ENCODE results near the gene TREX2. TPM values are rescaled to one million over a fixed set of nuclear protein-coding genes. Genes with fewer than 3 reads are reported as not detected.

The TREX2 gene
- total and polyA plus RNA-seq, 7 experiments from 2014 or later, result 0.25 to 5.5 (median 2.8) TPM

DNA sequence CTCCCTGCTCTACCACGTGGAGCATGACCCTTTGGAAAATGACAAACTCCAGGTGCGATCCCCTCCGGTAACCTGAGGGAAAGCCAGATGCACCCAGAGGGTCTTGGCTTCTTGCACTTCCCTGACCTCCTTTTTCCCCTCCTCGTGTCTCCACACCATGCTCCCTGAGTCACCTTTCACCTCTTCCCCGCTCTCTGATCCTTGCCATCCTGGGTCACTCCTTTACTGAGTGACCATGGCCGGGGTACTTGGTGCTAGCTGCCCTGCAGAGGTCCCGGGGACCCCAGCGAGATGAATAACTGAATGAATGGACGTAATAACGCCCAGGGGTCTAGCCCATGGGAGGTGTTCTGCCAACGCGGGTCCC, 35.0 kb downstream of the TREX2 start:
- intact Hi-C loops (cut with micrococcal nuclease), result no loop called here
- Mint-ChIP-seq H3K27me3 (peaks cover 0 to 7% (median 0%) of the 10 kb centered on the region in 5 donors), H3K9me3 (no peaks in the 10 kb centered on the region), H3K36me3 (no peaks in the 10 kb centered on the region), H3K4me3 (peak overlapping the region; percentile 48 to 81 (median 68)), H3K27ac (peak overlapping the region in 1 of 9 donors; percentile 43), H3K4me1 (peaks cover 0 to 12% (median 8%) of the 10 kb centered on the region in 7 donors)
- Histone ChIP-seq H3K27ac (ENCODE audit: low read depth, low read length) (no peak overlapping the region), H3K9me3 (ENCODE audit: control insufficient read depth in 2 of 3, low read length in 3 of 3) (no peaks in the 10 kb centered on the region), H3K36me3 (ENCODE audit: control insufficient read depth in 2 of 3, insufficient read depth in 3 of 3, low read length in 3 of 3) (no peaks in the 10 kb centered on the region), H3K4me3 (ENCODE audit: low read length) (no peak overlapping the region), H3K4me1 (ENCODE audit: control insufficient read depth in 2 of 2, insufficient read depth in 2 of 2, low read length in 2 of 2) (no peaks in the 10 kb centered on the region), H3K27me3 (ENCODE audit: control insufficient read depth in 2 of 2, insufficient read depth in 2 of 2, low read length in 2 of 2) (no peaks in the 10 kb centered on the region)
- DNase-seq (no peak), ATAC-seq (no peak)
- ChIA-PET CTCF (no interaction called here), POLR2A (no interaction called here)

DNA sequence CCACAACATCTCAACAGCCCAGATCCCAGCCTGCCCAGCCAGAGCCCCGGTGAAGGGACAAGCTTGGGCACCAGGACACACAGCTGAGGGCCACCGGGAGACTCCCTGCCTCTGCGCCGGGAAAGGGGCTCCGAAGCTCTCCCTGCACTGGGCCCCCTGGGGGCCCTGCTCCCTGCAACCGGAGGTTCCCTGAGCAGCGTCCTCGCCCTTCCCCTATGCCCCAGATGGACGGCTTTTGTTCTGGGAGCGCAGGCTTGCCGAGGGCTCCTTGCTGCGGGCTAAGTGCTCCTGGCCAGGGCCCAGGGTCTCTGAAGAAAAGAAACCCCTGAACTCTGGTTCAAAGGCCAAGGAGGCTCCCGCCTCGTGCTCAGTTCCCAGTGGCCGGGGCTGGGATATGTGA, 35.5 kb downstream of the TREX2 start:
- Mint-ChIP-seq H3K4me1 (peaks cover 0 to 12% (median 8%) of the 10 kb centered on the region in 7 donors), H3K9me3 (no peaks in the 10 kb centered on the region), H3K36me3 (no peaks in the 10 kb centered on the region), H3K4me3 (peak overlapping the region in 2 of 10 donors; percentile 71 to 78), H3K27ac (no peak overlapping the region), H3K27me3 (peaks cover 0 to 9% (median 0%) of the 10 kb centered on the region in 5 donors)
- Histone ChIP-seq H3K36me3 (ENCODE audit: control insufficient read depth in 2 of 3, insufficient read depth in 3 of 3, low read length in 3 of 3) (no peaks in the 10 kb centered on the region), H3K27ac (ENCODE audit: low read depth, low read length) (no peak overlapping the region), H3K4me3 (ENCODE audit: low read length) (no peak overlapping the region), H3K27me3 (ENCODE audit: control insufficient read depth in 2 of 2, insufficient read depth in 2 of 2, low read length in 2 of 2) (no peaks in the 10 kb centered on the region), H3K9me3 (ENCODE audit: control insufficient read depth in 2 of 3, low read length in 3 of 3) (no peaks in the 10 kb centered on the region), H3K4me1 (ENCODE audit: control insufficient read depth in 2 of 2, insufficient read depth in 2 of 2, low read length in 2 of 2) (no peaks in the 10 kb centered on the region)
- DNase-seq, result no peak
- intact Hi-C loops (cut with micrococcal nuclease), result no loop called here
- no peak for ATAC-seq
- CTCF ChIA-PET, result no interaction called here
- POLR2A ChIA-PET, result no interaction called here

DNA sequence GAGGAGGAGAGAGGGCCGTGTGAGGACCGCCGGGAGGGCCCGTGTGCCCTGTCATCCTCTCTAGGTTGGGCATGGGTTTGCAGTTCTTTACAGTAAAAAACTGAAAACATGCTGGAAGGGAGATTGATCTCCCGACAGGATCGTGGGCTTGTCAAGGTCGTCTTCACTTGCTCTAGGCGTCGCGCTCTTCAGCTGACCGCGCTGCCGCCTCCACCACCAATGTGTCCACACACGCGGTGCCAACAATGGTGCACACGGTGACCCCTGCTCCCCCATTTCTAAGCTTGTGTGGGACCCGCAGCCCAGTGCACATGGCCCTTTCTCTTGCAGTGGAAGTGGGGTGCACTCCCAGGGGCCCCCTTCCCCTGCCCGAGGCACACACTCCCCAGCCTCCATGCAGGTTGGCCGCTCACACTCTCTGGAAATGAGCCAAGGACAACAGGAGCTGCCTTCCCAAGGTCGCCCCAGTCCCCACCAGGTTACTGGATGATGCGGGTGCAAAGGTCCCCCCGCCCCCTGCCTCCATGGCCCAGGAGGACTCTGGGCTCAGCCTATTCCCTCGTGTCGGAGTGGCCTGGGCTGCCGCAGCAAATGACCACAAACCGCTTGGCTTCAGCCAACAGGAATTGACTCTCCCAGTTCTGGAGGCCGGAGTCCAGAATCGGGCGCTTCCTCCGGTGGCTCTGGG, 36.3 kb downstream of the TREX2 start:
- intact Hi-C loops (cut with micrococcal nuclease), result no loop called here
- H3K4me1 Mint-ChIP-seq, result peaks cover 0 to 12% (median 8%) of the 10 kb centered on the region in 7 donors

DNA sequence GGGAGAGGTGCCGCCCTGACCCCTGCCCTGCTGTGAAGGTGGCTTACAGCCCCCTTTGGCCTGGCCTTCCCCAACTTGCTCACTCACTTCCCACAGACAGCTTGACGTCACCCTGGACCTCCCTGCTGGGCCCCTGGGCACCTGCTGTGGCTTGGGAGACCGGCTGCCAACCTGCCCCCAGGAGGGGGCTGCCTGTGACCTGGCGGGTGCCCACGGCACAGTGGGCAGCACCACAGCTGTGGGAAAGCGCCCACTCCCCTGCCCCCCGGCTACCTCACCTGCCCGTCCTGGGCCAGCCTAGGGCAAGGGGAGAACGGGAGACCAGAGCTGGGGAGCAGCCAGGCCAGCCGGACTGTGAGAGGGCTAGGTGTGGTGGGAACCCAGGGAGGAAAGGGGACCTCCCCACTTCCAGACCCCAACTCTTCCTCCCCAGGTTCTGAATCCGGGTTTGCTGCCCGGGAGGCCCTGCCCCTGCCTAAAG, 36.9 kb downstream of the TREX2 start:
- DNase-seq (no peak), ATAC-seq (no peak)
- Mint-ChIP-seq H3K4me1 (peaks cover 0 to 12% (median 8%) of the 10 kb centered on the region in 7 donors), H3K4me3 (no peak overlapping the region), H3K9me3 (no peaks in the 10 kb centered on the region), H3K27ac (no peak overlapping the region), H3K27me3 (peaks cover 0 to 13% (median 0%) of the 10 kb centered on the region in 5 donors), H3K36me3 (no peaks in the 10 kb centered on the region)
- CTCF ChIA-PET, result no interaction called here
- H3K4me1 ChIP-seq (ENCODE audit: control insufficient read depth in 2 of 2, insufficient read depth in 2 of 2, low read length in 2 of 2), result no peaks in the 10 kb centered on the region
- no peaks in the 10 kb centered on the region for H3K9me3 ChIP-seq (ENCODE audit: control insufficient read depth in 2 of 3, low read length in 3 of 3)
- no peak overlapping the region for H3K27ac ChIP-seq (ENCODE audit: low read depth, low read length)
- H3K4me3 ChIP-seq (ENCODE audit: low read length), result no peak overlapping the region
- no peaks in the 10 kb centered on the region for H3K27me3 ChIP-seq (ENCODE audit: control insufficient read depth in 2 of 2, insufficient read depth in 2 of 2, low read length in 2 of 2)
- POLR2A ChIA-PET, result no interaction called here
- no peaks in the 10 kb centered on the region for H3K36me3 ChIP-seq (ENCODE audit: control insufficient read depth in 2 of 3, insufficient read depth in 3 of 3, low read length in 3 of 3)
- intact Hi-C loops (cut with micrococcal nuclease), result no loop called here

More for the DNA sequence above, 36.3 kb downstream of the TREX2 start:
- Mint-ChIP-seq H3K36me3 (no peaks in the 10 kb centered on the region), H3K9me3 (no peaks in the 10 kb centered on the region), H3K27ac (no peak overlapping the region), H3K4me3 (no peak overlapping the region), H3K27me3 (peaks cover 0 to 11% (median 0%) of the 10 kb centered on the region in 5 donors)
- H3K36me3 ChIP-seq (ENCODE audit: control insufficient read depth in 2 of 3, insufficient read depth in 3 of 3, low read length in 3 of 3), result no peaks in the 10 kb centered on the region
- no peak overlapping the region for H3K27ac ChIP-seq (ENCODE audit: low read depth, low read length)
- H3K4me3 ChIP-seq (ENCODE audit: low read length), result no peak overlapping the region
- no peaks in the 10 kb centered on the region for H3K27me3 ChIP-seq (ENCODE audit: control insufficient read depth in 2 of 2, insufficient read depth in 2 of 2, low read length in 2 of 2)
- DNase-seq, result no peak
- no peaks in the 10 kb centered on the region for H3K9me3 ChIP-seq (ENCODE audit: control insufficient read depth in 2 of 3, low read length in 3 of 3)
- CTCF ChIA-PET, result no interaction called here
- no peak for ATAC-seq
- H3K4me1 ChIP-seq (ENCODE audit: control insufficient read depth in 2 of 2, insufficient read depth in 2 of 2, low read length in 2 of 2), result no peaks in the 10 kb centered on the region
- POLR2A ChIA-PET, result no interaction called here

DNA sequence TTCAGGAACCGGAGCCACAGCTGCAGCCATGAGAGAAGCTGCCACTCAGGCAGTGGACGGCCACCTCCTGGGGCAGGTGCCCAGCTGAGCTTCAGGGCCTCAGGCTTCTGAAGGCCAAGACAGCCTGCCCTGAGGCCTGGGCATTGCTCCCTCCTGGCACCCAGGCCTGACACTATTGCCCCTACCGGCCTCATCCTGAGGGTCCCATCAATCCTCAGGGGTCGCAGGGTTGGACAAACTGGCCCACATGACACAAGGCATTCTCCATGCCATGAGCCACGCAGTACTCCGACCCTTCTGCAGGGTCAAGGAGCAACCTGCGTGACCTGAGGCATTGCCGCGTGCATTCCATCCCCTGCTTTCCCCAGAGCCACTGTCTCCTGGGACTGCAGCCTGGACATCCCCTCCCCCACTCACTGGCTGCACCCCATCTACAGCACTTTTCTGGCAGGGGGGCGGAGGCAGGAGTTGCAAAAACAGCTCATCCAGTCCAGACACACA, 37.6 kb downstream of the TREX2 start:
- no peak overlapping the region for H3K27ac Mint-ChIP-seq
- peaks cover 0 to 12% (median 8%) of the 10 kb centered on the region in 7 donors for H3K4me1 Mint-ChIP-seq
- ChIA-PET POLR2A (no interaction called here), CTCF (no interaction called here)
- intact Hi-C loops (cut with micrococcal nuclease), result no loop called here
- no peaks in the 10 kb centered on the region for H3K36me3 Mint-ChIP-seq
- Histone ChIP-seq H3K27ac (ENCODE audit: low read depth, low read length) (no peak overlapping the region), H3K9me3 (ENCODE audit: control insufficient read depth in 2 of 3, low read length in 3 of 3) (no peaks in the 10 kb centered on the region), H3K27me3 (ENCODE audit: control insufficient read depth in 2 of 2, insufficient read depth in 2 of 2, low read length in 2 of 2) (no peaks in the 10 kb centered on the region), H3K4me3 (ENCODE audit: low read length) (no peak overlapping the region), H3K36me3 (ENCODE audit: control insufficient read depth in 2 of 3, insufficient read depth in 3 of 3, low read length in 3 of 3) (no peaks in the 10 kb centered on the region), H3K4me1 (ENCODE audit: control insufficient read depth in 2 of 2, insufficient read depth in 2 of 2, low read length in 2 of 2) (no peaks in the 10 kb centered on the region)
- DNase-seq, result no peak
- no peaks in the 10 kb centered on the region for H3K9me3 Mint-ChIP-seq
- H3K27me3 Mint-ChIP-seq, result peaks cover 0 to 17% (median 0%) of the 10 kb centered on the region in 5 donors
- ATAC-seq, result no peak
- H3K4me3 Mint-ChIP-seq, result no peak overlapping the region

DNA sequence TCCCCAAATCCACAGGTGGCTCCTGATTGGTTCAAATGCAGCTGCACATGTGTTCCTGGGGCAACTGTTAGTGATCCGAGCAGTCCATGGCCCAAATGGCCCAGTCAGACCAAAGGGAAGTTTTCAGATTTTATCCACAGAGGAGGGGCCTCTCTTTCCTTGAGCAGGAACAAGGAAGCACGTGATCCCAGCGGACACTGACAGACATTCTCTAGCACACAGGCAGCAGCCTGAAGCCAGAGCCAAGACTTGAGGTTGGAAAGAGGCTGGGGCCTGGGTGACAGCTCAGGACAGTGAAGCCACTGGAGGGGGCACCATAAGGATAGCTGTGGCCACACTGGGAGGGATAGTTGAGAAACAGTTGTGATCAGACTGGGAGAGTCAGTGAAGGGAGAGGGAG, 38.1 kb downstream of the TREX2 start:
- H3K9me3 Mint-ChIP-seq, result no peaks in the 10 kb centered on the region
- Histone ChIP-seq H3K4me1 (ENCODE audit: control insufficient read depth in 2 of 2, insufficient read depth in 2 of 2, low read length in 2 of 2) (no peaks in the 10 kb centered on the region), H3K4me3 (ENCODE audit: low read length) (no peak overlapping the region), H3K9me3 (ENCODE audit: control insufficient read depth in 2 of 3, low read length in 3 of 3) (no peaks in the 10 kb centered on the region), H3K27ac (ENCODE audit: low read depth, low read length) (no peak overlapping the region), H3K27me3 (ENCODE audit: control insufficient read depth in 2 of 2, insufficient read depth in 2 of 2, low read length in 2 of 2) (no peaks in the 10 kb centered on the region), H3K36me3 (ENCODE audit: control insufficient read depth in 2 of 3, insufficient read depth in 3 of 3, low read length in 3 of 3) (no peaks in the 10 kb centered on the region)
- H3K4me3 Mint-ChIP-seq, result no peak overlapping the region
- peaks cover 0 to 22% (median 0%) of the 10 kb centered on the region in 5 donors for H3K27me3 Mint-ChIP-seq
- CTCF ChIA-PET, result no interaction called here
- no peak overlapping the region for H3K27ac Mint-ChIP-seq
- POLR2A ChIA-PET, result no interaction called here
- DNase-seq (no peak), ATAC-seq (no peak)
- intact Hi-C loops (cut with micrococcal nuclease), result no loop called here
- H3K36me3 Mint-ChIP-seq, result no peaks in the 10 kb centered on the region
- H3K4me1 Mint-ChIP-seq, result peaks cover 0 to 12% (median 8%) of the 10 kb centered on the region in 7 donors

DNA sequence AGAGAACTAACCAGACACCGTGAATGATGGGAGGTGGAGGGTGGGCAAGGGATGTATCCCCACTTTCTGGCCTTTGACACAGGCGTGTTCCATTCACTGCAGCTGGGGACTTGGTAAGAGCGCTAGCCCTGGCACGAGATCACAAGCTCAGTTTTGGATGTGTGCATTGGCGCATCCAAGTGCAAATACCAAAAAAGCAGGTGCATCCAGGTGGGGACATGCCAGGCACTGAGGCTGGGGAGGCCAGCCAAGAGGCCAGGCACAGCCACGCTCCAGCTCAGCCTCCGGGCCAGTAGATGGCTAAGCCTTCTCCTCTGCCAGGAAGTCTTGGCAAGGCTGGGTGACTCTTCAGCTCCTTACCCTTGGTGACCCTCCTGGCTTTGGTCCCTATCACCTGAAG, 39.0 kb downstream of the TREX2 start:
- Mint-ChIP-seq H3K27me3 (peaks cover 0 to 25% (median 0%) of the 10 kb centered on the region in 5 donors), H3K4me3 (no peak overlapping the region), H3K27ac (no peak overlapping the region), H3K4me1 (peaks cover 0 to 6% (median 1%) of the 10 kb centered on the region in 7 donors), H3K36me3 (no peaks in the 10 kb centered on the region), H3K9me3 (no peaks in the 10 kb centered on the region)
- ChIA-PET POLR2A (no interaction called here), CTCF (no interaction called here)
- no peak overlapping the region for H3K4me3 ChIP-seq (ENCODE audit: low read length)
- H3K27ac ChIP-seq (ENCODE audit: low read depth, low read length), result no peak overlapping the region
- no peak for DNase-seq
- no peak for ATAC-seq
- no peaks in the 10 kb centered on the region for H3K36me3 ChIP-seq (ENCODE audit: control insufficient read depth in 2 of 3, insufficient read depth in 3 of 3, low read length in 3 of 3)
- no peaks in the 10 kb centered on the region for H3K4me1 ChIP-seq (ENCODE audit: control insufficient read depth in 2 of 2, insufficient read depth in 2 of 2, low read length in 2 of 2)
- no peaks in the 10 kb centered on the region for H3K27me3 ChIP-seq (ENCODE audit: control insufficient read depth in 2 of 2, insufficient read depth in 2 of 2, low read length in 2 of 2)
- H3K9me3 ChIP-seq (ENCODE audit: control insufficient read depth in 2 of 3, low read length in 3 of 3), result no peaks in the 10 kb centered on the region
- intact Hi-C loops (cut with micrococcal nuclease), result no loop called here

All from naive thymus-derived CD4-positive, alpha-beta T cell (primary cell).